ENCODE results near the gene LMOD3.

LMOD3 gene

GRCh38 chr3:69143612-69144011, 21.2 kb upstream of the LMOD3 start:
- CTCF ChIA-PET: interaction anchor here (2.0 to 2.4 kb wide), 4 partner anchors 15 to 163 kb away, joined by 6 to 8 read pairs (median 6); no protein-coding TSS in a partner anchor
- no peak for TF ChIP-seq CTCF (IDR thresholded peaks at IDR 0.05; ENCODE audit: control extremely low read depth, extremely low read depth, low read depth, missing control alignments)
- POLR2A ChIA-PET: no interaction called here
- no peak for DNase-seq (ENCODE audit: extremely low spot score)

GRCh38 chr3:69142797-69143454, 20.5 kb upstream of the LMOD3 start:
- no peak for TF ChIP-seq CTCF (IDR thresholded peaks at IDR 0.05; ENCODE audit: control extremely low read depth, extremely low read depth, low read depth, missing control alignments)
- CTCF ChIA-PET: interaction anchor here (1.0 kb wide), 1 partner anchor 22 kb away, joined by 3 read pairs; no protein-coding TSS in a partner anchor
- DNase-seq (ENCODE audit: extremely low spot score): no peak
- POLR2A ChIA-PET: no interaction called here

GRCh38 chr3:69142090-69142489, 19.7 kb upstream of the LMOD3 start:
- DNase-seq (ENCODE audit: extremely low spot score): no peak
- CTCF ChIA-PET: interaction anchor here (1.0 to 1.2 kb wide), 2 partner anchors 21 to 268 kb away, joined by 3 read pairs; no protein-coding TSS in a partner anchor
- no peak for TF ChIP-seq CTCF (IDR thresholded peaks at IDR 0.05; ENCODE audit: control extremely low read depth, extremely low read depth, low read depth, missing control alignments)
- POLR2A ChIA-PET: no interaction called here

GRCh38 chr3:69141313-69141712, 18.9 kb upstream of the LMOD3 start:
- TF ChIP-seq CTCF (IDR thresholded peaks at IDR 0.05; ENCODE audit: control extremely low read depth, extremely low read depth, low read depth, missing control alignments): no peak
- POLR2A ChIA-PET: no interaction called here
- CTCF ChIA-PET: interaction anchor here (1.2 to 4.2 kb wide), 2 partner anchors 22 to 269 kb away, joined by 3 to 28 read pairs; no protein-coding TSS in a partner anchor
- DNase-seq (ENCODE audit: extremely low spot score): no peak

- CTCF ChIA-PET: interaction anchor here (1.8 to 4.2 kb wide), 3 partner anchors 9 to 24 kb away, joined by 3 to 28 read pairs (median 12); no protein-coding TSS in a partner anchor
- no peak for TF ChIP-seq CTCF (IDR thresholded peaks at IDR 0.05; ENCODE audit: control extremely low read depth, extremely low read depth, low read depth, missing control alignments)
- POLR2A ChIA-PET: no interaction called here
Measured at GRCh38 chr3:69137412-69137811, 15.0 kb upstream of the LMOD3 start.

GRCh38 chr3:69137005-69137404, 14.6 kb upstream of the LMOD3 start:
- no peak for TF ChIP-seq CTCF (IDR thresholded peaks at IDR 0.05; ENCODE audit: control extremely low read depth, extremely low read depth, low read depth, missing control alignments)
- CTCF ChIA-PET: interaction anchor here (1.2 to 3.7 kb wide), 4 partner anchors 9 to 25 kb away, joined by 3 to 12 read pairs (median 4); no protein-coding TSS in a partner anchor
- POLR2A ChIA-PET: no interaction called here
- DNase-seq (ENCODE audit: extremely low spot score): no peak

More at GRCh38 chr3:69137412-69137811, 15.0 kb upstream of the LMOD3 start:
- DNase-seq (ENCODE audit: extremely low spot score): no peak

All from GM10248 (cell line).